SK-N-SH treated with all-trans-retinoic acid at 6 μM for 48 hours (cell line): ENCODE measurements around the gene KCNE3.

ENCODE experiments used
- ATAC-seq: fragments of 200-7000 bp; cut with Tn5 transposase; 3 replicates; pipeline ENCODE4 v1.9.1; 2020; ENCODE audit warnings: mild to moderate bottlenecking, moderate library complexity
- ARNTL ChIP-seq: fragments of 450-650 bp; formaldehyde crosslinking; IDR thresholded peaks from 2 replicates; pipeline ENCODE4 v1.5.0; 2020; ENCODE audit warnings: low read depth, mild to moderate bottlenecking, moderate library complexity, borderline replicate concordance
- BACH2 ChIP-seq: fragments of 250-450 bp; sonication (Bioruptor Pico); IDR thresholded peaks from 2 replicates; pipeline ENCODE4 v1.9.0; 2021; ENCODE audit warnings: mild to moderate bottlenecking, borderline replicate concordance
- CSDC2 ChIP-seq: fragments of 250-450 bp; sonication (Bioruptor Pico); IDR thresholded peaks from 2 replicates; pipeline ENCODE4 v1.5.0; 2020; ENCODE audit warnings: mild to moderate bottlenecking, moderate library complexity
- ESRRG ChIP-seq: fragments of 250-450 bp; sonication (Bioruptor Pico); IDR thresholded peaks from 2 replicates; pipeline ENCODE4 v1.6.1; 2021; ENCODE audit warnings: mild to moderate bottlenecking
- GLIS3 ChIP-seq: fragments of 250-450 bp; sonication (Bioruptor Pico); IDR thresholded peaks from 2 replicates; pipeline ENCODE4 v1.5.0; 2020; ENCODE audit warnings: mild to moderate bottlenecking, moderate library complexity
- ISL1 ChIP-seq: fragments of 250-450 bp; sonication (Bioruptor Pico); IDR thresholded peaks from 2 replicates; pipeline ENCODE4 v2.1.2; 2022; ENCODE audit warnings: mild to moderate bottlenecking, moderate library complexity
- OSR1 ChIP-seq: fragments of 250-450 bp; sonication (Bioruptor Pico); IDR thresholded peaks from 2 replicates; pipeline ENCODE4 v1.8.0; 2022; ENCODE audit warnings: moderate library complexity, mild to moderate bottlenecking, inconsistent platforms
- RARB ChIP-seq: fragments of 250-450 bp; sonication (Bioruptor Pico); IDR thresholded peaks from 2 replicates; pipeline ENCODE4 v1.8.0; 2021; ENCODE audit warnings: mild to moderate bottlenecking, moderate library complexity
- SNAI2 ChIP-seq: fragments of 250-450 bp; sonication (Bioruptor Pico); IDR thresholded peaks from 2 replicates; pipeline ENCODE4 v1.5.0; 2020; ENCODE audit warnings: mild to moderate bottlenecking, moderate library complexity
- TCF4 ChIP-seq: fragments of 250-450 bp; sonication (Bioruptor Pico); IDR thresholded peaks from 2 replicates; pipeline ENCODE4 v1.8.0; 2021; ENCODE audit warnings: mild to moderate bottlenecking, moderate library complexity, borderline replicate concordance
- TOX ChIP-seq: fragments of 250-450 bp; sonication (Bioruptor Pico); IDR thresholded peaks from 2 replicates; pipeline ENCODE4 v1.8.0; 2021; ENCODE audit warnings: mild to moderate bottlenecking, moderate library complexity, borderline replicate concordance
- ZFP3 ChIP-seq: fragments of 250-450 bp; sonication (Bioruptor Pico); IDR thresholded peaks from 2 replicates; pipeline ENCODE4 v1.5.0; 2020; ENCODE audit warnings: mild to moderate bottlenecking, moderate library complexity
- ZFP30 ChIP-seq: fragments of 450-650 bp; formaldehyde crosslinking; IDR thresholded peaks from 2 replicates; pipeline ENCODE4 v1.5.0; 2022; ENCODE audit warnings: mild to moderate bottlenecking, moderate library complexity
- ZNF565 ChIP-seq: fragments of 450-650 bp; formaldehyde crosslinking; conservative IDR thresholded peaks from 2 replicates; pipeline ENCODE4 v1.5.0; 2020; ENCODE audit warnings: low read depth, mild to moderate bottlenecking, moderate library complexity
- ZNF8 ChIP-seq: fragments of 450-650 bp; formaldehyde crosslinking; IDR thresholded peaks from 2 replicates; pipeline ENCODE4 v1.5.0; 2020; ENCODE audit warnings: mild to moderate bottlenecking, moderate library complexity
- TF ChIP-seq, protein P1 (sequence below): fragments of 250-450 bp; sonication (Bioruptor Pico); IDR thresholded peaks from 2 replicates; pipeline ENCODE4 v1.5.0; 2020; ENCODE audit warnings: mild to moderate bottlenecking, moderate library complexity
- TF ChIP-seq, protein P2 (sequence below): fragments of 250-450 bp; sonication (Bioruptor Pico); IDR thresholded peaks from 2 replicates; pipeline ENCODE4 v1.5.1; 2021; ENCODE audit warnings: mild to moderate bottlenecking, moderate library complexity
- TF ChIP-seq, protein P3 (sequence below): fragments of 250-450 bp; sonication (Bioruptor Pico); IDR thresholded peaks from 2 replicates; pipeline ENCODE4 v1.8.0; 2020; ENCODE audit warnings: mild to moderate bottlenecking, moderate library complexity, borderline replicate concordance
- TF ChIP-seq, protein P4 (sequence below): fragments of 250-450 bp; sonication (Bioruptor Pico); IDR thresholded peaks from 2 replicates; pipeline ENCODE4 v1.5.1; 2020; ENCODE audit warnings: low read depth, mild to moderate bottlenecking, moderate library complexity

Gene KCNE3

DNA sequence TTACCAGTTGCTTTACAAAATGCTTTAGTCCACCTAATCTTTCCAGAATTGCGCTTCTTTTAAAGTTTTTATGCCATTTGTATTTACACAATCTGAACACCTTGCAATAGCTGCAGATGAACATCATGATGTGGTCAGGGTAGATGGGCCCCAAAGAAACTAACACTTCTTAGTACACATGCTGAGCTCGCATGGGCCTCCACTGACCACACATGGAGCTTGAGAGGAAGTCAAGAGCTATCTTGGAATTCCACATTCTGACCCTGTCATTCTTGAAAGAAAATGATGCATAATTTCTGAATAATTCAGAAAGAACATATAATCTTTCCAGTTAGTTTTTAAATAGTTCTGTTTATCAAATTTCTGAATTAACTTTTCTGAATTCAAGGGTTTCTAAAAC, 18.5 kb upstream of the KCNE3 start:
- TF ChIP-seq RARB (CRISPR knock-in tag) (no peak), ZNF565 (no peak), ARNTL (CRISPR knock-in tag) (no peak), ZFP30 (CRISPR knock-in tag) (no peak), CSDC2 (CRISPR knock-in tag) (no peak), GLIS3 (CRISPR knock-in tag) (no peak), OSR1 (CRISPR knock-in tag) (no peak), SNAI2 (CRISPR knock-in tag) (no peak), TCF4 (CRISPR knock-in tag) (no peak), ZFP3 (no peak), ZNF8 (CRISPR knock-in tag) (no peak), BACH2 (CRISPR knock-in tag) (no peak), ESRRG (CRISPR knock-in tag) (no peak), ISL1 (no peak)
- TF ChIP-seq, protein P1, sequence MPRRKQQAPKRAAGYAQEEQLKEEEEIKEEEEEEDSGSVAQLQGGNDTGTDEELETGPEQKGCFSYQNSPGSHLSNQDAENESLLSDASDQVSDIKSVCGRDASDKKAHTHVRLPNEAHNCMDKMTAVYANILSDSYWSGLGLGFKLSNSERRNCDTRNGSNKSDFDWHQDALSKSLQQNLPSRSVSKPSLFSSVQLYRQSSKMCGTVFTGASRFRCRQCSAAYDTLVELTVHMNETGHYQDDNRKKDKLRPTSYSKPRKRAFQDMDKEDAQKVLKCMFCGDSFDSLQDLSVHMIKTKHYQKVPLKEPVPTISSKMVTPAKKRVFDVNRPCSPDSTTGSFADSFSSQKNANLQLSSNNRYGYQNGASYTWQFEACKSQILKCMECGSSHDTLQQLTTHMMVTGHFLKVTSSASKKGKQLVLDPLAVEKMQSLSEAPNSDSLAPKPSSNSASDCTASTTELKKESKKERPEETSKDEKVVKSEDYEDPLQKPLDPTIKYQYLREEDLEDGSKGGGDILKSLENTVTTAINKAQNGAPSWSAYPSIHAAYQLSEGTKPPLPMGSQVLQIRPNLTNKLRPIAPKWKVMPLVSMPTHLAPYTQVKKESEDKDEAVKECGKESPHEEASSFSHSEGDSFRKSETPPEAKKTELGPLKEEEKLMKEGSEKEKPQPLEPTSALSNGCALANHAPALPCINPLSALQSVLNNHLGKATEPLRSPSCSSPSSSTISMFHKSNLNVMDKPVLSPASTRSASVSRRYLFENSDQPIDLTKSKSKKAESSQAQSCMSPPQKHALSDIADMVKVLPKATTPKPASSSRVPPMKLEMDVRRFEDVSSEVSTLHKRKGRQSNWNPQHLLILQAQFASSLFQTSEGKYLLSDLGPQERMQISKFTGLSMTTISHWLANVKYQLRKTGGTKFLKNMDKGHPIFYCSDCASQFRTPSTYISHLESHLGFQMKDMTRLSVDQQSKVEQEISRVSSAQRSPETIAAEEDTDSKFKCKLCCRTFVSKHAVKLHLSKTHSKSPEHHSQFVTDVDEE (CRISPR knock-in tag): no peak
- TF ChIP-seq, protein P2, sequence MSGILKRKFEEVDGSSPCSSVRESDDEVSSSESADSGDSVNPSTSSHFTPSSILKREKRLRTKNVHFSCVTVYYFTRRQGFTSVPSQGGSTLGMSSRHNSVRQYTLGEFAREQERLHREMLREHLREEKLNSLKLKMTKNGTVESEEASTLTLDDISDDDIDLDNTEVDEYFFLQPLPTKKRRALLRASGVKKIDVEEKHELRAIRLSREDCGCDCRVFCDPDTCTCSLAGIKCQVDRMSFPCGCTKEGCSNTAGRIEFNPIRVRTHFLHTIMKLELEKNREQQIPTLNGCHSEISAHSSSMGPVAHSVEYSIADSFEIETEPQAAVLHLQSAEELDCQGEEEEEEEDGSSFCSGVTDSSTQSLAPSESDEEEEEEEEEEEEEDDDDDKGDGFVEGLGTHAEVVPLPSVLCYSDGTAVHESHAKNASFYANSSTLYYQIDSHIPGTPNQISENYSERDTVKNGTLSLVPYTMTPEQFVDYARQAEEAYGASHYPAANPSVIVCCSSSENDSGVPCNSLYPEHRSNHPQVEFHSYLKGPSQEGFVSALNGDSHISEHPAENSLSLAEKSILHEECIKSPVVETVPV (CRISPR knock-in tag): no peak
- TF ChIP-seq, protein P3, sequence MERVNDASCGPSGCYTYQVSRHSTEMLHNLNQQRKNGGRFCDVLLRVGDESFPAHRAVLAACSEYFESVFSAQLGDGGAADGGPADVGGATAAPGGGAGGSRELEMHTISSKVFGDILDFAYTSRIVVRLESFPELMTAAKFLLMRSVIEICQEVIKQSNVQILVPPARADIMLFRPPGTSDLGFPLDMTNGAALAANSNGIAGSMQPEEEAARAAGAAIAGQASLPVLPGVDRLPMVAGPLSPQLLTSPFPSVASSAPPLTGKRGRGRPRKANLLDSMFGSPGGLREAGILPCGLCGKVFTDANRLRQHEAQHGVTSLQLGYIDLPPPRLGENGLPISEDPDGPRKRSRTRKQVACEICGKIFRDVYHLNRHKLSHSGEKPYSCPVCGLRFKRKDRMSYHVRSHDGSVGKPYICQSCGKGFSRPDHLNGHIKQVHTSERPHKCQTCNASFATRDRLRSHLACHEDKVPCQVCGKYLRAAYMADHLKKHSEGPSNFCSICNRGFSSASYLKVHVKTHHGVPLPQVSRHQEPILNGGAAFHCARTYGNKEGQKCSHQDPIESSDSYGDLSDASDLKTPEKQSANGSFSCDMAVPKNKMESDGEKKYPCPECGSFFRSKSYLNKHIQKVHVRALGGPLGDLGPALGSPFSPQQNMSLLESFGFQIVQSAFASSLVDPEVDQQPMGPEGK (CRISPR knock-in tag): no peak
- TF ChIP-seq, protein P4, sequence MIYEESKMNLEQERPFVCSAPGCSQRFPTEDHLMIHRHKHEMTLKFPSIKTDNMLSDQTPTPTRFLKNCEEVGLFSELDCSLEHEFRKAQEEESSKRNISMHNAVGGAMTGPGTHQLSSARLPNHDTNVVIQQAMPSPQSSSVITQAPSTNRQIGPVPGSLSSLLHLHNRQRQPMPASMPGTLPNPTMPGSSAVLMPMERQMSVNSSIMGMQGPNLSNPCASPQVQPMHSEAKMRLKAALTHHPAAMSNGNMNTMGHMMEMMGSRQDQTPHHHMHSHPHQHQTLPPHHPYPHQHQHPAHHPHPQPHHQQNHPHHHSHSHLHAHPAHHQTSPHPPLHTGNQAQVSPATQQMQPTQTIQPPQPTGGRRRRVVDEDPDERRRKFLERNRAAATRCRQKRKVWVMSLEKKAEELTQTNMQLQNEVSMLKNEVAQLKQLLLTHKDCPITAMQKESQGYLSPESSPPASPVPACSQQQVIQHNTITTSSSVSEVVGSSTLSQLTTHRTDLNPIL (CRISPR knock-in tag): no peak
- no peak for ATAC-seq

DNA sequence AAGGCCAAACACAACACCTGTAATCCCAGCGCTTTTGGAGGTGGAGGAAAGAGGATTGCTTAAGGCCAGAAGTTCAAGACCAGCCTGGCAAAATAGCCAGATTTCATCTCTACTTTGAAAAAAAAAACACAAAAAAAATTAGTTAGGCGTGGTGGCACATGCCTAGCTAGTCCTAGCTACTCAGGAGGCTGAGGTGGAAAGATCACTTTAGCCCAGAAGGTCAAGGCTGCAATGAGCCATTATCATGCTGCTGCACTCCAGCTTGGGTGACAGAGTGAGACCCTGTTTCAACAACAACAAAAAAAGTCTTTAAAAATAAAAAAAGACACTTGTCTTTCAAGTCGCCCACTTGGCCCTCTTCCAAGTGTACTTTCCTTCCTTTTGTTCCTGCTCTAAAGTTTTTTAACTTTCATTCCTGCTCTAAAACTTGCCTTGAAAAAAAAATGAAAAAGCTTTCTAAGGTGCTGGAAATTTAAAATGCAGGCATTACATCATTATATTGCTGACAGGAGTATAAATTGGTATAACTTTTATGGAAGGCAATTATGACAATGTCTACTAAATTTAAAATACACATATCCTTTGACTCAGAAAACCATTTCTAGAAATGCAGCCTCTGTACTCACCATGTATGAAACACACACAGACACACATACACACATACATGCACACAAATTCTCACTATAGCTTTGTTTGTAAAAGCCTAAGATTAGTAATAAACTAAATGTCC, 13.5 kb upstream of the KCNE3 start:
- TF ChIP-seq, protein P2 (CRISPR knock-in tag): no peak
- TF ChIP-seq, protein P1 (CRISPR knock-in tag): no peak
- no peak for TF ChIP-seq ARNTL (CRISPR knock-in tag)
- TF ChIP-seq, protein P3 (CRISPR knock-in tag): no peak
- TF ChIP-seq CSDC2 (CRISPR knock-in tag): no peak
- TF ChIP-seq RARB (CRISPR knock-in tag): no peak
- no peak for TF ChIP-seq TOX
- TF ChIP-seq, all 23 proteins: peak for 0
- ATAC-seq: no peak
